Urothelium cell line (cell line): ENCODE results near the gene HMGCLL1.
A peak's percentile ranks its signal among the peaks of the same experiment; 100 is the strongest.

Source experiments
- DNase-seq: peaks from one replicate; pipeline ENCODE4 v3.0.0; 2011; ENCODE audit warnings: low spot score, mixed read lengths
- FAIRE-seq: peaks from 2 replicates; lab custom pipeline; 2011; peaks lifted over from hg19 to GRCh38; lab: Jason Lieb, UNC

Gene HMGCLL1

DNA sequence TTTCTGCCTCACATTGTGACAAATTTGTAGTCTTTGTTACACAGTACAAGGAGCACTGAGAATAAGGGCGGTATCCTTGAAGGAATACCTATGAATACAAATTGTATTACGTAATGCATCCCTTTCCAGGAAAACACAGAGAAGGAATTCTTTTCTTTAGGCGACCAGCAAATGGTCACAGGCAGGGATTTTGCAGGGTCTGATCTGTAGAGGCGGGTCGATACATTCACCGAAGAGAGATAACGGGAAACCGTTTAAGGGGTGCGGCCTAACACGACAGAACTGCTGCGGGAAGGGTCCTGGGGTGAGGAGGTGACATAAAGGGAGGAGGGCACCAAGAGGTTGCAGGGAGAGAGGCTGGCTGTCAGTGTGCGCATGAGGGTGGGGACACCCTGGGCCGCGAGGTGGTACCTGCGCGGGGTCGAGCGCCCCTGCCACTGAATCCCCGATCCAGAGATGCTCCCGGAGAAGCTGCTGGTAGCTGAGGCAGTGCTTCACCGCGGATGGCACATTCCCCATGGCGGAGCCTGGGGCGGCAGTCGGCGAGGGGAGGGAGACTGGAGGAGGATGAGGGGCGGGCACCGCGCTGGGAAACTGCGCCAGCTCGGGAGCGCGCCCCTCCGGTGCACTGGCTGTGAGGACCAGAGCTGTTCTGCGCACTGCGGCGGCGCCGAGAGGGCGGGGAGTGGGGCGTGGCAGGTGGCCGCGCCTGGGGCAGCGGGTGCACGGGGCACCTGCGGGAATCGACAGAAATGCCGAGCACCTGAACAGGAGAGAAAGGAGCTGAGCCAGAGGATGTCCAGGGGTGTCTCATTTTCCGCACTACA, at the start of gene HMGCLL1:
HMGCLL1 (minus strand) TSS at position 656 of the 827 bp plus-strand sequence; CDS start at position 519, 137 bp downstream.
- FAIRE-seq, result peak; percentile 90
- peak; percentile 89 for DNase-seq

GRCh38 chr6:55621993-55622392, 43.0 kb upstream of the HMGCLL1 start:
- no peak for FAIRE-seq
- DNase-seq, result no peak

DNA sequence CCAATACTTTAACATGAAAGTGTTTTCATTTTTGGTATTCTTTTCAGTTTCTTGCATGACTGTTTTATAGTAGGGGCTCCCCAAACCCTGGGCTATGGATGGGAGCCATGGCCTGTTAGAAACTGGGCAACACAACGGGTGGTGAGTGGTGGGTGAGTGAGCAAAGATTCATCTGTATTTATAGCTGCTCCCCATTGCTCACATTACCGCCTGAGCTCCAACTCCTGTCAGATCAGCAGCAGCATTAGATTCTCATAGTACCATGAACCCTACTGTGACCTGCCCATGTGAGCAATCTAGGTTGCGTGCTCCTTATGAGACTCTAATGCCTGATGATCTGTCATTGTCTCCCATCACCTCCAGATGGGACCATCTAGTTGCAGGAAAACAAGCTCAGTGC, 42.3 kb upstream of the HMGCLL1 start:
- DNase-seq (no peak), FAIRE-seq (no peak)

GRCh38 chr6:55617272-55617671, 38.3 kb upstream of the HMGCLL1 start:
- FAIRE-seq, result peak; percentile 98
- peak; percentile 18 for DNase-seq

DNA sequence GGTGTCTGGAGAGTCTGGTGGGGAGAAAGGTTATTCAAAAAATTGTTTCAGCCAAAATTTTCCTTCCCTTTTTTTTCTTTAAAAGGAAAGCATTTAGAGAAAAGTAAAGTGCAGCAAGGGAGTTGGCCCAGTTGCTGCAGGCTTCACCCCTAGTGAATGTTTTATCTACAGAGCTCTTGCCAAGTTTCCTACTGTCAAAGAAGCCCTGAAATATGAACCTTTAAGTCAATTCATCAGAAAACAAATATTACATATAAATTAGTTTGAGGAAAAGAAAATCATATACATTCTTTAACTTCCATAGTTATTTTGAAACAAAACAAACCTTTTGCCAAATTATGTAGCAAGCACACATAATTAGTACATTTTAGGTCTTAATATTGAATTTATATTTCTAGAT, 25.0 kb upstream of the HMGCLL1 start:
- FAIRE-seq, result no peak

GRCh38 chr6:55601120-55601519, 22.1 kb upstream of the HMGCLL1 start:
- DNase-seq, result no peak
- FAIRE-seq, result no peak

More for the DNA sequence above, 25.0 kb upstream of the HMGCLL1 start:
- DNase-seq, result no peak

GRCh38 chr6:55594442-55594841, 15.4 kb upstream of the HMGCLL1 start:
- DNase-seq, result no peak
- FAIRE-seq, result no peak

DNA sequence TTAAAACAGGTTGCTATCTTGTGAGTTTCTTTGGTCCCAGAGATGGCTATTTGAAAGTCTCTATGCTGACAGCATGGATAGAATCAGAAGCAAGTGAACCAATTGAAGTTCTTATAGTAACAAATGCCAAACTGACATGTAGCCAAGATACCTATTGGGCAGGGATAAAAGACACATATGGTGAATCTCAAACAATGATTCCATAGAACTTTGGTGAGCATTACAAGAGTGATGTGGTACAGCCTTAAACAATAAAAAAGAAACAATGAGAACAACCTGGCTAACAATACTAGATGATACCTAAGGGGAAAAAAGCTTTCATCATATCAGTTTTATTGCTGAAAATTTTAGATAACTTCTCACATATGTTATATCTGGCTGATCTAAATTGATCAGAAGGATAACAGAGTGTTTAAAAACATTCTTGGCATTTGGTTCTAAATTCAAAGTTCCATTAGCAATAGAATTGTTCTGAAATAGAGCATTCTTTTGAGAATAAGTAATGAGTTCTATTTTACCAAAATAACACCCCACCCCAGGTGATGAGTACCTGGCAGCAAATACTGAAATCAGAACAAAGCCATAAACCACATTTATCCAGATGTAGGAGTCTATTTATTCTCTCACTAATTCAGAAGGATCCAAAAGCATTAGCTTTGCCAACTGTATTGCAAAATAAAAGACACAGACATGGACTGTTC, 5.8 kb upstream of the HMGCLL1 start:
- DNase-seq (no peak), FAIRE-seq (peak; percentile 23)

DNA sequence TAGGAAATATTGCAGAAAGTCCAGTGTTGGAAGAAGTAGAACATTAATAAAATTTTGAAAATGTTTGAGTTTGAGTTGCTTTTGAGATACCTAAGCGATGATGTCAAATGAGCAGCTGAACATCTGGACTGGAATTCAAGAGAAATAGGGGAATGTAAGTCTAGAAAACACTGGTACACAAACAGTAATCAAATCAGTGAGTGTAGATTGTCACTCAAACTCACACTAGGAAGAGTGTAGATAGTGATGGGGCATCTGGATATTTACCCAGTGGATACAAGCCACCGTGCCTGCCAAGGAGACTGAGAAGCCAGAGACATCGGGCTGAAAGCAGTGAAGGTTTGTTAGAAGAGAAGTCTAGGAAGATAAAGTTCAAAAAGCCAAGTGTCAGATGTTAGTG, 2.2 kb downstream of the HMGCLL1 start:
- FAIRE-seq, result no peak

DNA sequence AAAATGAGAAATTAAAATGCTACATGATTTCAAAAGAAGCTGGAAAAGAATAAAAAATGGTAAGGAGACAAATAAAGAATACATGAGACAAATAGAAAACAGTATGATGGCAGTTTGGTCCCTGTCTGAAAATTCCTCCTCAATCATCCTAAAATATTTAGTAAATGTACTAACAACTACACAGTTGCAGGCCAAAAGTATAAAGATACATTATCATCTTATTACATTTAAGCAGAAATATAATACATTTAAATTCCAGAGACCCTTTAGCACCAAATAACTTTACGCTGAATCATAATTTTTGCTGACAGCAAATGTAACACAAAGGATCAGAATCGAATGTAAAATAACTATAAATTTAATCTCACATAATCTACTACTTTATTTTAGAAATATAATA, 4.4 kb downstream of the HMGCLL1 start:
- FAIRE-seq, result no peak
- no peak for DNase-seq

More for the DNA sequence above, 2.2 kb downstream of the HMGCLL1 start:
- no peak for DNase-seq

DNA sequence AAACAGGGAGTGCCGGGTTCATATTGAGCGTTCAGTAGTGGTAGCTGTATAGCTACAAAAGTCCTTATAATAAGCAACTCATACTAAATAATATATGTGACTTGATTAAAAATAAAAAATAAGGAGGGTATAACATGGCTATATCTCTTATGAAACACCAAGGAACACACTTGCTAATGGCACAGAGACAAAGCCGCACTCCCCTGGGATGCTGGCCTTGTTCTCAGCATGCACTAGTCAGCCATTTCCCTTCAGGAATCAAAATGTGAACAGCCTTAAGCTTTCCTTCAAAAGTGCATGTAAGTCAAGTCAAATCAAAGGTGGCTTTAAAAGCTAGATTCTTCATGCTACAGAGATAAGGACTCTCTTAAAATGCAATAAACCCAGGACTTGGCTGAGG, 9.4 kb downstream of the HMGCLL1 start:
- no peak for DNase-seq
- FAIRE-seq, result peak; percentile 48

DNA sequence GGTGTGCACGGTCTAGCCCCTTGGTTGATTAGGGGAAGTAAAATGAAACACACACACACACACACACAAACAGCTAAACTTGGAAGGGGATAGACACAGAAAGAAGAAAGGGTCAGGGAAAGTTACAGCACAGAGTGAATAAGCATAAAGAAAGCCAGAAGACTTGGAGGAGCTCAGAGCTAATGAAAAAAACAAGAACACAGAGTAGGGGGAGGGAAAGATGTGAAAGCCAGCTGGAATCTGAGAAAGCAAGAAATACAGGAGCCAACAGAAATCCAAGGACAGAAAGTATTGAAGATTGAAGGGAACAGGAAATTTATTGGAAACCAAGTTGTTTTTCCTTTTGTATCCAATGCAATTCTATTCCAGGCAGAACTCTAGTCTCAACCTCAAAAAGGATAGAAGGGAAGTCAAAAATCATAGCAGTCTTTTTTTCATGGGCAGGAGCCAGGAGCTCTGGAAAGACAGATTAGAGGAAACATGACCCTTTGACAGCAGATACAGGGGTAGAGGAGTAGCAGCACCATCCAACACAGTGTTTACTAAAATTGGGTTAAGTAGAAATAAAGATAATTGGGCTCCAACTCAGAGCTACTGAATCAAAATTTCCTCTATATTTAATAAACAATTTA, 10.1 kb downstream of the HMGCLL1 start:
- FAIRE-seq, result no peak
- DNase-seq, result no peak

GRCh38 chr6:55567558-55567957, 11.4 kb downstream of the HMGCLL1 start:
- FAIRE-seq, result no peak
- no peak for DNase-seq

DNA sequence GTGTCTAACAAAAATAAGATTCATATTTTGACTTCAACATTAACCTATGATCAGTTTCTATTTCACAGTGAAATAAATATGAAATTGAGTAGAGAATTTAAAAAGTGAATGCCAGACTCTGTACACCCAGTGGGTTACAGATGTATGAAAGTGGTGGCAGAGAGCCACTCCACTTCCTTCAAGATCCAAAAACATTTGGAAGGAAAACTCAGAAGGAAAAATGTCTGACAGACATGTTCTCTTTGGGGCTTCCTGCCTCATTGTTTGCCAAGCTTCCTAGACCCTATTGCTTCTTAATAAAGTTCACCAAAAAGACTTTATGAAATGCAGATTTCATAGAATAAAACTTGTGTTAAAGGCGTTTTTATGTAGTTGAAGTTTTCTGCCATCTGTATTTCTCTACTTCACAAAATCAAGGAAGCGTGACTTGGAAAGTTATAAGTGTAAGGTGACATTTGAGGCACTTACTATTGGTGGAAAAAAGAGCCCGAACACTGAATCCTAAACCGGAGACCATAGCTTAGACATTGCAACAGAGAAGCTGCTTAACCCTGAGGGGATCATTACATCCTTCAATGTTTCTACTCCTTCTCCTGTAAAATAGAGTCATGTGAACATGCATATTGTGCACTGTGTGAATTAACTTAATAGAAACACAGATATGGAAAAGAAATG, 12.8 kb downstream of the HMGCLL1 start:
- FAIRE-seq (no peak), DNase-seq (no peak)

- FAIRE-seq (no peak), DNase-seq (no peak)
Observed at GRCh38 chr6:55562318-55562717, 16.7 kb downstream of the HMGCLL1 start.

DNA sequence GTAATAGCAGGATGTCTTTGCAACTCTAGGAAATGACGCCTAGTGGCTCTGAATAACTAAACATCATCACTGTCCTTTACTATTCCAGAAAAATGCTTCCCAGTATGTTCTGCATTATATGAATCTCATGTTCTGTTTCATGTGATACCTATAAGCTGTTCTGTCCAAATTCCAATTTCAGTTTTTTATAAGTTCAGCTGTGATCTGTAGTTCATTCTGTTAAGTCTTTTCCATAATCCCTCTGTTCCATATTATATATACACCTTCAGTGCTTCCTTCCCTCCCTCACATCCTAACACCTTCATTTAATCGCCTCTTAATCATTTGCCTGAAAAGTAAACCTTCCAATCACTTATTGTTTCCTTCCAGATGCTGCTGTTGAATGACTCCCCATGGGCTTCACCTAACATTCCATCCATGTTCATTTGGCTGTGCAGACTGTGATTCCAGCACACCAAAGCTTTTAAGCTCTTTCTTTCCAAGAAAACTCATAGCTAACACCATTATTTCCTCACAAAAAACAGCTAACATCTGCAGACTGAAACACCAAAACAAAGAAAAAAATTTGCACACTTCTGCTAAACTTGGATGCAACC, 18.6 kb downstream of the HMGCLL1 start:
- DNase-seq (no peak), FAIRE-seq (no peak)

- FAIRE-seq (no peak), DNase-seq (no peak)
Observed at GRCh38 chr6:55557146-55557545, 21.8 kb downstream of the HMGCLL1 start.

DNA sequence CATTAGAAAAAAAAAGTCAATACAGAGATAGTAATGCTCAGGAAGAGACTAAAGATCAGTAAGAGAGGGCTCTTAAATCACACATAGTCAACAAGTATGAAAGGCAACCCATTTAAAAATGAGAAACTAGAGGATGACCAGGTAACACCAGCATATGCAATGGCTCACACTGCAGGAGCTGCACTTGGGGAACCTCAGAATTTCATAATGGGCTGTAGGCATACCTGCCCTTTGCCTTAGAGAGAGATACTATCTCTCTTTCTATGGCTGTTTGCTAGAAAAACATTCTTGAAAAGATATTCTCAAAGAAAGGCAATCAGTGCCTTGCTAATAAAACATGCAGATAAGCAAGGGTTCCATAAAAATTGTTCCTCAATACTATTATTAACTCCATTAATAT, 33.2 kb downstream of the HMGCLL1 start:
- DNase-seq (no peak), FAIRE-seq (no peak)

DNA sequence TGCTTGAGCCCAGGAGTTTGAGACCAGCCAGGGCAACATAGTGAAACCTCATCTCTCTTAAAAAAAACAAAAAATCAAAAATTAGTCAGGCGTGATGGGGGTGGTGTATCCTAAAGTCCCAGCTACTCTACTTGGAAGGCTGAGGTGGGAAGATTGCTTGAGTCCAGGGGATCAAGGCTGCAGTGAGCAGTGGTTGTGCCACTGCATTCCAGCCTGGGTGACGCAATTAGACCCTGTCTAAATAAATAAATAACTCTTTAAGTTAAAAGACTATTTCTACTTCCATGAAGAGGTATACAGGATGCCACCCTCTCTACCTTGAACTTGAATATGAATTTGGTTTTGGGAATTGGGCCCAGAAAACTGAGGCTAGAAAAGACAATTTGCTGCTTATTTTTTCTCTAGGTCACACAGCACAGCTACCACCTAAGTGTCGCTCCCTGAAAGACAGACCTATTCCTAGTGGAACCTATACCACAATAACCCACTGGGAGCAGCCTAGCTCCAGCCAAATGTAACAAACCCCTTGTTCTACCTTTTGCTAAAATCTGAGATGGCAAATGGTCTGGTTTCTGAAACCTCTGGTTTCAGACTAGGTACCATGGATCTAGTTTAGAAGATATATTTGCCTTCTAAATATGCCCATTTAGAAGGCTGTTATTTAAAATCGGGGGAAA, 35.2 kb downstream of the HMGCLL1 start:
- DNase-seq, result peak; percentile 11
- FAIRE-seq, result no peak

- no peak for DNase-seq
- FAIRE-seq, result no peak
Observed at GRCh38 chr6:55541024-55541423, 38.0 kb downstream of the HMGCLL1 start.
